ENCODE results near the gene OSBPL2. TPM values are rescaled to one million over a fixed set of nuclear protein-coding genes. Genes with fewer than 3 reads are reported as not detected.

The OSBPL2 gene
- total RNA-seq, 1 donor from 2014 or later: 55.3 TPM

DNA sequence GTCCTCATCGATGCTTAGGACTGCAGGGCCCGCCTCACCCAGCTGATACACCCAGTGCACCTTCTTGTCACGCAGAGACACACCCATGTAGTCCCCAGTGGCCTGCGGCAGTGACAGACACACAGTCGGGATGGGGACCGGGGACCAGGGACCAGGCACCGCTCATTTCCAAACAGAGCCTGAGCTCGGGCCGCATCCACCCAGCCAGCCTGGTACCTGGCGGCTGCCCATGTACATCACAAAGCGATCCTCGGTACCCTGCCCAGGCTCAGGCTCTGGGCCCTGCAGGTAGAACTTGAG is 76.0 kb downstream of the OSBPL2 start:
- no peak for TF ChIP-seq CTCF (IDR thresholded peaks at IDR 0.05; ENCODE audit: borderline replicate concordance)
- no peak overlapping the region for H3K4me3 ChIP-seq
- intact Hi-C loops (cut with micrococcal nuclease): no loop called here
- peaks cover 3% of the 10 kb centered on the region for H3K4me1 ChIP-seq
- H3K36me3 ChIP-seq: peaks cover 87% of the 10 kb centered on the region
- no peak for DNase-seq
- no peaks in the 10 kb centered on the region for H3K9me3 ChIP-seq (replicated peaks)
- H3K27me3 ChIP-seq (ENCODE audit: low read depth): no peaks in the 10 kb centered on the region
- no peak overlapping the region for H3K27ac ChIP-seq (replicated peaks)

GRCh38 chr20:62314711-62315302 is 76.5 kb downstream of the OSBPL2 start:
- Histone ChIP-seq H3K27ac (replicated peaks) (no peak overlapping the region), H3K9me3 (replicated peaks) (no peaks in the 10 kb centered on the region), H3K27me3 (ENCODE audit: low read depth) (no peaks in the 10 kb centered on the region), H3K4me3 (no peak overlapping the region), H3K4me1 (peaks cover 3% of the 10 kb centered on the region), H3K36me3 (peaks cover 89% of the 10 kb centered on the region)
- intact Hi-C loops (cut with micrococcal nuclease): no loop called here
- no peak for TF ChIP-seq CTCF (IDR thresholded peaks at IDR 0.05; ENCODE audit: borderline replicate concordance)
- DNase-seq: no peak

DNA sequence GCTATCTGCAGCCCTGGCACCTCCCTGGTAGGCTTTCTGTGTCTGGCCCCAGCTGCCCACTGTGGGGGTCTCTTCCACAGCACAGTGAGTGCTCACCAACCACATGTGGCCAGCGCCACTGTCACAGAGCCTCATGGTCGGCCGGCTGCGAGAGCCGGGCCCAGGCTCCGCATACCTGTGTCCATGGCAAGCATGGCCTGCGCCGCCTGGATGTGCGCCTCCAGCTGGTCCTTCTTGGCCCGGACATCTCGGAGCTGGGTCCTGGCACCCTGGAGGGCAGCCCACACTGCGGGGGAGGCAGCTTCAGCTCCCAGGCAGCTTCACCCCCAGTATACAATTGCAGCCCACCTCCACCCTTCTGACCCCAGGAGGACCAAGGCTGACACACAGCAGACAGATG is 77.5 kb downstream of the OSBPL2 start:
- DNase-seq: no peak
- H3K36me3 ChIP-seq: peaks cover 87% of the 10 kb centered on the region

GRCh38 chr20:62316331-62317166 is 78.2 kb downstream of the OSBPL2 start:
- DNase-seq: no peak
- TF ChIP-seq CTCF (IDR thresholded peaks at IDR 0.05; ENCODE audit: borderline replicate concordance): no peak
- Histone ChIP-seq H3K9me3 (replicated peaks) (no peaks in the 10 kb centered on the region), H3K27me3 (ENCODE audit: low read depth) (no peaks in the 10 kb centered on the region), H3K4me3 (no peak overlapping the region), H3K4me1 (peaks cover 3% of the 10 kb centered on the region), H3K27ac (replicated peaks) (no peak overlapping the region), H3K36me3 (peaks cover 80% of the 10 kb centered on the region)
- intact Hi-C loops (cut with micrococcal nuclease): no loop called here

More for the DNA sequence above, 77.5 kb downstream of the OSBPL2 start:
- intact Hi-C loops (cut with micrococcal nuclease): no loop called here
- H3K4me1 ChIP-seq: peaks cover 3% of the 10 kb centered on the region
- no peak overlapping the region for H3K4me3 ChIP-seq
- no peaks in the 10 kb centered on the region for H3K9me3 ChIP-seq (replicated peaks)
- no peak for TF ChIP-seq CTCF (IDR thresholded peaks at IDR 0.05; ENCODE audit: borderline replicate concordance)
- H3K27ac ChIP-seq (replicated peaks): no peak overlapping the region
- no peaks in the 10 kb centered on the region for H3K27me3 ChIP-seq (ENCODE audit: low read depth)

DNA sequence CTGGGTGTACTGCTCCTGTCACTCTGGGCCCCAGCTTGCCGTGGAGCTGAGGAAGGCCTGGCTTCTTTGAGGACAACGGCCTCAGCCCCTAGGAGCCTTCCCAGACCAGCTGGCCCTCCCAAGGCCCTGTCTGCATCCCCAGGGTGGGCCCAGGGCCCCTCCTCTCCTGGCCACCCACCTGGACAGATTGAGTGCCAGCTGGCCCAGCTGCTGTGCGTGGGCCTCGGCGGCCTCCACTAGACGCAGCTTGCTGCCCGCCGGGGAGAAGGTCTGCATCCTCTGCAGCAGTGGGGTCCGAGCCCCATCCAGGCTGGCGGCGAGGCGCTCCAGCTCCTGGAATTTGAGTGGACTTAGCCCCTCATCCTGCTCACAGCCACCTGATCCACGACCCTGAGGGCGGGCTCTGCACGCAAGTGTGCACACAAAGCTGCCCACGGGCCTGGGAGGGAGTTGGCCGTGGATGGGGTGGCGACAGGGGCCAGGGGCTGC is 78.9 kb downstream of the OSBPL2 start:
- no peak for DNase-seq
- intact Hi-C loops (cut with micrococcal nuclease): no loop called here
- Histone ChIP-seq H3K27me3 (ENCODE audit: low read depth) (no peaks in the 10 kb centered on the region), H3K4me3 (no peak overlapping the region), H3K27ac (replicated peaks) (no peak overlapping the region), H3K4me1 (peaks cover 3% of the 10 kb centered on the region), H3K9me3 (replicated peaks) (no peaks in the 10 kb centered on the region), H3K36me3 (peaks cover 80% of the 10 kb centered on the region)
- no peak for TF ChIP-seq CTCF (IDR thresholded peaks at IDR 0.05; ENCODE audit: borderline replicate concordance)

Measured in left ventricle myocardium inferior (tissue), 1 donor.